K562 (cell line): ENCODE data around the gene AMELY. TPM values are rescaled to one million over a fixed set of nuclear protein-coding genes. Genes with fewer than 3 reads are reported as not detected.

Experiments
- ATAC-seq: fragments of 200-7000 bp; cut with Tn5 transposase; 3 replicates; pipeline ENCODE4 v1.9.1; 2020; ENCODE audit warnings: moderate library complexity
- BruUV-seq: library from RNA; stranded (reverse); fragments of 400-500 nt; replicated peaks from 2 replicates; lab custom pipeline; 2021; lab: Mats Ljungman, UMichigan
- CTCF ChIA-PET: fragments of 300-600 bp; formaldehyde crosslinking; extraction: SDS; loops from one replicate; lab custom pipeline; 2021; ENCODE audit warnings: low intra/inter-chr PET ratio; lab: Yijun Ruan, JAX
- POLR2A ChIA-PET: fragments of 300-600, 350-650 bp; sonication (Branson Sonifier 250); formaldehyde crosslinking; extraction: SDS; loops from one replicate; lab custom pipeline; 2021; ENCODE audit warnings: antibody characterized with exemption, inconsistent platforms; lab: Yijun Ruan, JAX
- DNase-seq, 4 experiments: peaks; one replicate each; pipeline versions ENCODE4 v3.0.0 to v3.0.0-alpha.2; 2011 to 2018; ENCODE audit warnings: low spot score in 3 of 4, mixed read lengths in 3 of 4; ENCODE audit errors: extremely low read depth in 1 of 4
- FAIRE-seq: peaks from 2 replicates; lab custom pipeline; 2011; peaks lifted over from hg19 to GRCh38; lab: Jason Lieb, UNC
- H2AFZ ChIP-seq: 2 replicates; pipeline ENCODE4 v1.6.0; 2011; ENCODE audit warnings: low read depth, low read length, control low read depth, inconsistent platforms
- H3K27ac ChIP-seq: fragments of 200-600 bp; 3 replicates; pipeline ENCODE4 v1.8.0; 2011; ENCODE audit warnings: low read depth, mild to moderate bottlenecking, control low read depth, inconsistent platforms, low read length, moderate library complexity, mixed read lengths; ENCODE audit errors: extremely low read depth
- H3K27me3 ChIP-seq, 2 experiments: fragments of 300-600 bp in 1 of 2; 2 replicates in 1 of 2; 3 replicates in 1 of 2; pipeline versions ENCODE4 v1.6.0 to v1.8.0; 2011; ENCODE audit warnings: inconsistent platforms in 2 of 2, low read length in 2 of 2, mild to moderate bottlenecking in 1 of 2, mixed read lengths in 1 of 2, moderate library complexity in 1 of 2; ENCODE audit not compliant: control insufficient read depth in 2 of 2, insufficient read depth in 2 of 2
- H3K36me3 ChIP-seq: fragments of 300-600 bp; 3 replicates; pipeline ENCODE4 v1.8.0; 2011; ENCODE audit warnings: mild to moderate bottlenecking, low read length, inconsistent platforms; ENCODE audit not compliant: control insufficient read depth, insufficient read depth
- H3K4me1 ChIP-seq, 2 experiments: fragments of 200-600 bp in 1 of 2; replicated peaks in 1 of 2; 2 replicates in 1 of 2; 3 replicates in 1 of 2; pipeline versions ENCODE4 v1.5.1 to v1.8.0; 2011; ENCODE audit warnings: inconsistent platforms in 2 of 2, low read length in 2 of 2, mild to moderate bottlenecking in 1 of 2, mixed read lengths in 1 of 2, moderate library complexity in 1 of 2; ENCODE audit not compliant: control insufficient read depth in 2 of 2, insufficient read depth in 2 of 2
- H3K4me2 ChIP-seq: 2 replicates; pipeline ENCODE4 v1.6.1; 2011; ENCODE audit warnings: low read length, control low read depth, inconsistent platforms, mixed read lengths; ENCODE audit not compliant: insufficient read depth
- H3K4me3 ChIP-seq: fragments of 200-600 bp; sonication (generic), shearing (Covaris generic); 2 replicates; pipeline ENCODE4 v1.5.1; 2016; ENCODE audit warnings: control low read depth, inconsistent platforms
- H3K79me2 ChIP-seq: fragments of 200-600 bp; 3 replicates; pipeline ENCODE4 v1.8.0; 2011; ENCODE audit warnings: low read length, inconsistent platforms; ENCODE audit not compliant: control insufficient read depth, insufficient read depth
- H3K9ac ChIP-seq, 2 experiments: 2 replicates each; pipeline versions ENCODE4 v1.6.0 to v1.6.1; 2011; ENCODE audit warnings: low read depth in 2 of 2, low read length in 2 of 2, control low read depth in 1 of 2, inconsistent platforms in 1 of 2, mild to moderate bottlenecking in 1 of 2, mixed read lengths in 1 of 2; ENCODE audit not compliant: insufficient read depth in 1 of 2
- H3K9me1 ChIP-seq: one replicate; pipeline ENCODE4 v1.6.0; 2011; ENCODE audit warnings: inconsistent platforms, mild to moderate bottlenecking, low read length, moderate library complexity; ENCODE audit not compliant: control insufficient read depth, insufficient read depth
- H3K9me3 ChIP-seq: replicated peaks from 2 replicates; pipeline ENCODE4 v1.5.1; 2011; ENCODE audit warnings: low read depth, low read length, inconsistent platforms; ENCODE audit not compliant: control insufficient read depth, insufficient read depth
- H4K20me1 ChIP-seq: replicated peaks from 2 replicates; pipeline ENCODE4 v1.6.1; 2011; ENCODE audit warnings: low read length, inconsistent platforms, mixed read lengths; ENCODE audit not compliant: control insufficient read depth, insufficient read depth
- CTBP1 ChIP-seq: fragments of 450-650 bp; IDR thresholded peaks from 2 replicates; pipeline ENCODE4 v1.6.1; 2016; ENCODE audit warnings: borderline replicate concordance
- GABPB1 ChIP-seq: sonication (generic); formaldehyde crosslinking; IDR thresholded peaks from 2 replicates; pipeline ENCODE4 v1.8.0; 2022; ENCODE audit warnings: mild to moderate bottlenecking, missing genetic modification reagents
- MYC ChIP-seq, 2 experiments: fragments of 250-450 bp in 1 of 2; sonication (Bioruptor Pico) in 1 of 2; IDR thresholded peaks; 2 replicates each; pipeline versions ENCODE4 v1.5.1 to v1.6.1; 2012 to 2021; ENCODE audit warnings: low read depth in 2 of 2, borderline replicate concordance in 1 of 2, improper control_type of control experiment in 1 of 2, low read length in 1 of 2, mild to moderate bottlenecking in 1 of 2, moderate library complexity in 1 of 2
- PRPF4 ChIP-seq: fragments of 200-400 bp; formaldehyde crosslinking; IDR thresholded peaks from one replicate; pipeline ENCODE4 v1.6.1; 2017; ENCODE audit warnings: low read length, low read depth, mild to moderate bottlenecking; ENCODE audit not compliant: insufficient read depth, poor library complexity, severe bottlenecking
- ZEB2 ChIP-seq: fragments of 450-650 bp; IDR thresholded peaks from 2 replicates; pipeline ENCODE4 v1.6.1; 2016
- ZNF12 ChIP-seq: sonication (generic); formaldehyde crosslinking; IDR thresholded peaks from 2 replicates; pipeline ENCODE4 v1.4.0; 2020; ENCODE audit warnings: mild to moderate bottlenecking, missing genetic modification reagents
- ZNF830 ChIP-seq: fragments of 250-450 bp; sonication (Bioruptor Pico); IDR thresholded peaks from 2 replicates; pipeline ENCODE4 v1.5.0; 2021; ENCODE audit warnings: mild to moderate bottlenecking
- WGBS: fragments of 100-300 bp; shearing (Covaris generic); methylation state at CpG from one replicate; pipeline ENCODE4 v1.1.6; 2016; ENCODE audit warnings: low coverage, mixed read lengths; ENCODE audit not compliant: insufficient coverage; ENCODE audit errors: missing lambda C conversion rate; 5-methylcytosine and 5-hydroxymethylcytosine counted together
- in situ Hi-C: fragments of 300-500 bp; cut with MboI; formaldehyde crosslinking; loops from 4 replicates; pipeline ENCODE4 v1.15.0; 2018; ENCODE audit warnings: inconsistent platforms, mixed read lengths
- intact Hi-C: fragments of 100-400 bp; cut with micrococcal nuclease; formaldehyde crosslinking; loops from 2 replicates; pipeline ENCODE4 v1.14.2; 2022
- polyA plus RNA-seq, 8 experiments: library from polyadenylated mRNA; depleted of rRNA in 4 of 8; stranded (reverse) in 5 of 8; unstranded in 3 of 8; fragments of >200 nt; fragmentation: Nextera tagmentation in 2 of 8; fragmentation: Illumina TruSeq in 1 of 8; extraction: Ambion mirVana in 2 of 8; extraction: Trizol in 1 of 8; gene quantifications; 2 replicates each; pipeline versions ENCODE4 v1.2.1 to v1.2.3, GENCODE V29; 2011 to 2014; ENCODE audit warnings: inconsistent platforms in 1 of 8, missing spikeins in 1 of 8
- total RNA-seq, 7 experiments: library from RNA; depleted of rRNA in 6 of 7; stranded (reverse); fragments of >200 nt in 6 of 7; fragmentation: Illumina TruSeq in 2 of 7; extraction: Trizol in 2 of 7; gene quantifications; 2 replicates each; pipeline versions ENCODE4 v1.2.1 to v1.2.3, GENCODE V29; 2011 to 2021; ENCODE audit warnings: low replicate concordance in 1 of 7
- TF ChIP-seq, protein P1 (sequence below): fragments of 250-450 bp; sonication (Bioruptor Pico); IDR thresholded peaks from 2 replicates; pipeline ENCODE4 v1.4.0; 2020; ENCODE audit warnings: mild to moderate bottlenecking
- TF ChIP-seq, protein P2 (sequence below): fragments of 450-650 bp; formaldehyde crosslinking; conservative IDR thresholded peaks from 2 replicates; pipeline ENCODE4 v1.4.0; 2022; ENCODE audit warnings: mild to moderate bottlenecking, missing genetic modification characterization
- TF ChIP-seq, protein P3 (sequence below): fragments of 450-650 bp; IDR thresholded peaks from 2 replicates; pipeline ENCODE4 v1.6.1; 2017; ENCODE audit warnings: antibody characterized with exemption
- TF ChIP-seq, protein P4 (sequence below): fragments of 250-450 bp; sonication (Bioruptor Pico); IDR thresholded peaks from 2 replicates; pipeline ENCODE4 v1.8.0; 2022; ENCODE audit warnings: moderate library complexity, mild to moderate bottlenecking, inconsistent platforms

The AMELY gene
- total and polyA plus RNA-seq, 9 of the 15 experiments (the other 6 are each of a cell fraction or from before 2014, with no cell fraction given): not detected

DNA sequence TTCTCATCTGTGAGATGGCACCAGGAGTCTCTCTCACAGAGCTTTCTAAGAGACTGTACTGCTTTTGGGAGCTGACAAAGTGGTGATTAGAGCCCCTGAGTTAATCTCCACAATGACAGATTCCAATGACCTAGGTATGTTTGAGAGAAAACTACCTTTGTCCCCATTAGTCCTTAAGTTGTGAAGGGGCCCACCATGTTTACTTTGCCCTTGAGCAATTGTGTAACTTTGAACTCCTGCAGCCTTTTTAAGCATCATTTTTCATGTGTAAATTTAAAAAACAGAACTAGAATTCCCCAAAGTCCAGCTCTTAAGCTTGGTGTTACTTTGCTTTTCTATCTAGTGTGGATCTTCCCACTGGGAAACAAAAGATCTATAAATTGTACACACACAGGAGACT lies 1.8 kb upstream of the AMELY start (continued):
- TF ChIP-seq, protein P1, sequence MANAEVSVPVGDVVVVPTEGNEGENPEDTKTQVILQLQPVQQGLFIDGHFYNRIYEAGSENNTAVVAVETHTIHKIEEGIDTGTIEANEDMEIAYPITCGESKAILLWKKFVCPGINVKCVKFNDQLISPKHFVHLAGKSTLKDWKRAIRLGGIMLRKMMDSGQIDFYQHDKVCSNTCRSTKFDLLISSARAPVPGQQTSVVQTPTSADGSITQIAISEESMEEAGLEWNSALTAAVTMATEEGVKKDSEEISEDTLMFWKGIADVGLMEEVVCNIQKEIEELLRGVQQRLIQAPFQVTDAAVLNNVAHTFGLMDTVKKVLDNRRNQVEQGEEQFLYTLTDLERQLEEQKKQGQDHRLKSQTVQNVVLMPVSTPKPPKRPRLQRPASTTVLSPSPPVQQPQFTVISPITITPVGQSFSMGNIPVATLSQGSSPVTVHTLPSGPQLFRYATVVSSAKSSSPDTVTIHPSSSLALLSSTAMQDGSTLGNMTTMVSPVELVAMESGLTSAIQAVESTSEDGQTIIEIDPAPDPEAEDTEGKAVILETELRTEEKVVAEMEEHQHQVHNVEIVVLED (CRISPR knock-in tag): no peak
- TF ChIP-seq, protein P2, sequence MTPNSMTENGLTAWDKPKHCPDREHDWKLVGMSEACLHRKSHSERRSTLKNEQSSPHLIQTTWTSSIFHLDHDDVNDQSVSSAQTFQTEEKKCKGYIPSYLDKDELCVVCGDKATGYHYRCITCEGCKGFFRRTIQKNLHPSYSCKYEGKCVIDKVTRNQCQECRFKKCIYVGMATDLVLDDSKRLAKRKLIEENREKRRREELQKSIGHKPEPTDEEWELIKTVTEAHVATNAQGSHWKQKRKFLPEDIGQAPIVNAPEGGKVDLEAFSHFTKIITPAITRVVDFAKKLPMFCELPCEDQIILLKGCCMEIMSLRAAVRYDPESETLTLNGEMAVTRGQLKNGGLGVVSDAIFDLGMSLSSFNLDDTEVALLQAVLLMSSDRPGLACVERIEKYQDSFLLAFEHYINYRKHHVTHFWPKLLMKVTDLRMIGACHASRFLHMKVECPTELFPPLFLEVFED (CRISPR knock-in tag): no peak
- no peak for TF ChIP-seq PRPF4
- no peak for TF ChIP-seq MYC (IDR thresholded peaks at IDR 0.05; ENCODE audit: low read depth, low read length)
- no peak for TF ChIP-seq MYC (CRISPR knock-in tag; IDR thresholded peaks at IDR 0.05; ENCODE audit: borderline replicate concordance, low read depth)
- no peak for TF ChIP-seq CTBP1

DNA sequence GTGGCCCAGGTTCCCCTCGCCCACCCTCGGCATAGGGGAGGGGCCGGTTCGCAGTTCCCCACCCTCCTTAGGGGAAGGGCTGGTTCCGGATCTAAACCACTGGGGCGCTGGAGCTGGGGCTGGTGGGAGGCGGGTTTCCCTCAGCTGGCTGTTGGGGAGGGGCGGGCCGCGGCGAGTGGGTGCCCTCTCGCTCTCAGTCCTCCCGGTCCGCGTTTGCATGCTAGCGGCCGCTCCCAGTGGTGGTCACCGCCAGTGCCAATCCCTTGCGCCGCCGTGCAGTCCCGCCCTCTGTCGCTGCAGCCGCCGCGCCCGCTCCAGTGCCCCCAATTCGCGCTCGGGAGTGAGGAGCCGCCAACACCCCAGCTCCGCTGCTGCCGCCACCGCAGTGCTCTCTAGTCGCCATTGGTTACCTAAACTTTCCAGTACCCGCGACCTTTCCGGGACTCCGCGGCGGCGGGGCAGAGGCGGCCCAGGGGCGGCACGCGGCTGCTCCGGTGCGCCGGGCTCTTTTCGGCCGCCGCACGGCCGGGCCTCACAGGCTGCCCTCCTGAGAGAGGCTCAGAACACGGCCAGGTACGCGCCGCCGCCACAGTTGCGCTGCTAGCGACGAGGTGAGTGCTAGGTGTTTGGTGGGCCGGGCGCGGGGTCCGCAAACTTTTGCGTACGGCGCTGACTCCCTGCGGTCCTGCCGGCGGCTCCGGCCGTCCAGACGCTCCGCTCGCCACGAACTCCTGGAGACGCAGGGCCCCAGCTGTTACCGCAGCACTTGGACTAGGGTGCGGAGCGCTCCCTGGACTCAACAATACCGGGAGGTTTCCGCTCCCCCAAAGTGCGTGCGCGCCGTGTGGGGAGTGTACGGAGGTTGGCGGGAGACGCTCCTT lies 940 bp downstream of the AMELY start, which contains the start of gene TBL1Y:
TSS of gene TBL1Y (plus strand) at position 326 of the 881 bp plus-strand sequence. CDS start 114,388 bp downstream, outside the sequence.
- no TSS peak for BruUV-seq
- H4K20me1 ChIP-seq: no peaks in the 10 kb centered on the region
- FAIRE-seq: no peak
- H3K9me1 ChIP-seq: no peaks in the 10 kb centered on the region
- no peak within 1 kb of the TSS for H3K27ac ChIP-seq
- WGBS: no CpG with 5 or more reads among the region's 91 CpGs
- no peaks in the 10 kb centered on the region for H3K27me3 ChIP-seq
- H3K9me3 ChIP-seq: no peaks in the 10 kb centered on the region
- no peak for DNase-seq
- ATAC-seq: no peak
- no peaks in the 10 kb centered on the region for H3K36me3 ChIP-seq
- H3K4me3 ChIP-seq: no peak within 1 kb of the TSS
- no peak within 1 kb of the TSS for H3K9ac ChIP-seq
- no peaks in the 10 kb centered on the region for H3K4me1 ChIP-seq
- in situ Hi-C loops (no loop called here), intact Hi-C loops (no loop called here)
- H2AFZ ChIP-seq: no peak within 1 kb of the TSS
- no peaks in the 10 kb centered on the region for H3K79me2 ChIP-seq
- POLR2A ChIA-PET: no interaction called here
- TF ChIP-seq ZNF12 (no peak), GABPB1 (CRISPR knock-in tag) (no peak), ZNF830 (no peak), ZEB2 (no peak)
- TF ChIP-seq, protein P3, sequence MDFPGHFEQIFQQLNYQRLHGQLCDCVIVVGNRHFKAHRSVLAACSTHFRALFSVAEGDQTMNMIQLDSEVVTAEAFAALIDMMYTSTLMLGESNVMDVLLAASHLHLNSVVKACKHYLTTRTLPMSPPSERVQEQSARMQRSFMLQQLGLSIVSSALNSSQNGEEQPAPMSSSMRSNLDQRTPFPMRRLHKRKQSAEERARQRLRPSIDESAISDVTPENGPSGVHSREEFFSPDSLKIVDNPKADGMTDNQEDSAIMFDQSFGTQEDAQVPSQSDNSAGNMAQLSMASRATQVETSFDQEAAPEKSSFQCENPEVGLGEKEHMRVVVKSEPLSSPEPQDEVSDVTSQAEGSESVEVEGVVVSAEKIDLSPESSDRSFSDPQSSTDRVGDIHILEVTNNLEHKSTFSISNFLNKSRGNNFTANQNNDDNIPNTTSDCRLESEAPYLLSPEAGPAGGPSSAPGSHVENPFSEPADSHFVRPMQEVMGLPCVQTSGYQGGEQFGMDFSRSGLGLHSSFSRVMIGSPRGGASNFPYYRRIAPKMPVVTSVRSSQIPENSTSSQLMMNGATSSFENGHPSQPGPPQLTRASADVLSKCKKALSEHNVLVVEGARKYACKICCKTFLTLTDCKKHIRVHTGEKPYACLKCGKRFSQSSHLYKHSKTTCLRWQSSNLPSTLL: no peak
- TF ChIP-seq, protein P4, sequence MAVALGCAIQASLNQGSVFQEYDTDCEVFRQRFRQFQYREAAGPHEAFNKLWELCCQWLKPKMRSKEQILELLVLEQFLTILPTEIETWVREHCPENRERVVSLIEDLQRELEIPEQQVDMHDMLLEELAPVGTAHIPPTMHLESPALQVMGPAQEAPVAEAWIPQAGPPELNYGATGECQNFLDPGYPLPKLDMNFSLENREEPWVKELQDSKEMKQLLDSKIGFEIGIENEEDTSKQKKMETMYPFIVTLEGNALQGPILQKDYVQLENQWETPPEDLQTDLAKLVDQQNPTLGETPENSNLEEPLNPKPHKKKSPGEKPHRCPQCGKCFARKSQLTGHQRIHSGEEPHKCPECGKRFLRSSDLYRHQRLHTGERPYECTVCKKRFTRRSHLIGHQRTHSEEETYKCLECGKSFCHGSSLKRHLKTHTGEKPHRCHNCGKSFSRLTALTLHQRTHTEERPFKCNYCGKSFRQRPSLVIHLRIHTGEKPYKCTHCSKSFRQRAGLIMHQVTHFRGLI (CRISPR knock-in tag): no peak
- no peak within 1 kb of the TSS for H3K4me2 ChIP-seq
- CTCF ChIA-PET: no interaction called here
